HFFc6 (cell line): Measurements from ENCODE around the gene HAVCR1. TPM values are rescaled to one million over a fixed set of nuclear protein-coding genes. Genes with fewer than 3 reads are reported as not detected.
"Not testable (repeated sequence)": the region's sequence is repeated elsewhere in the genome, so short reads cannot be mapped to it uniquely, and the experiment has no call there.

ENCODE experiments used
- DNase-seq: peaks from one replicate; pipeline ENCODE4 v3.0.0-alpha.2; 2018
- H3K27ac Mint-ChIP-seq: 2 replicates; pipeline ENCODE4 v1.8.0; 2020; ENCODE audit warnings: mild to moderate bottlenecking, mixed read lengths
- H3K27me3 Mint-ChIP-seq: 2 replicates; pipeline ENCODE4 v1.8.0; 2021; ENCODE audit warnings: mild to moderate bottlenecking, moderate library complexity, mixed read lengths; ENCODE audit not compliant: insufficient read depth
- H3K36me3 Mint-ChIP-seq: 2 replicates; pipeline ENCODE4 v1.8.0; 2021; ENCODE audit warnings: low read depth, mixed read lengths
- H3K4me1 Mint-ChIP-seq: 2 replicates; pipeline ENCODE4 v1.8.0; 2020; ENCODE audit warnings: low read depth, mixed read lengths
- H3K4me3 Mint-ChIP-seq: 2 replicates; pipeline ENCODE4 v1.8.0; 2020; ENCODE audit warnings: mild to moderate bottlenecking, moderate library complexity, mixed read lengths
- H3K9me3 Mint-ChIP-seq: 2 replicates; pipeline ENCODE4 v1.8.0; 2020; ENCODE audit warnings: mild to moderate bottlenecking, mixed read lengths
- total RNA-seq, 6 experiments: library from RNA; stranded (reverse); fragmentation: NEBNext Ultra II Directional; extraction: Animal tissue kit (Norgen Biotek cat#: 25700); gene quantifications; 2 replicates in 1 of 6; 3 replicates in 5 of 6; pipeline ENCODE4 v1.2.3, GENCODE V29; 2021
- TF ChIP-seq, protein P1 (sequence below): fragments of 200-600 bp; sonication (generic); IDR thresholded peaks from 2 replicates; pipeline ENCODE4 v1.5.0; 2021; ENCODE audit warnings: antibody characterized with exemption, mild to moderate bottlenecking

The HAVCR1 gene
- total RNA-seq, 6 experiments from 2014 or later = not detected

DNA sequence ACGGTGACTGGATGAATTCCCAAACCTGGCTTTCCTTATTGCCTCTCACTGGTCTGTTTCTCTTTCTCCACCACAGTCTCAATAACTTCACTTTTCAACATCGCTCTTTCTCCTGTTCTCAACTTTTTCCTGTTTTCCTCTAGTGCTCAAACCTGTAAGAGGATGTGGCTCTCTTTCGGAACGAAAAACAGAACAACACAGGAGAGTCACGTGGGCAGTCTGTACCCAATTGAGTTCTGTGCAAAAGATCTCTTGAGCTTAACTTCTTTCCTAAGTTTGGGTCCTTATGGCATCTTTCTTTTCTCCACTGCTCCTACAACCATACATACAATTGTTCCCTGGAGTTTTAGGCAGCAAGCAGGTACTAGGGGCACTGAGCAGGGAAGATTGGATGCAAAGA lies 8.9 kb downstream of the HAVCR1 start:
- H3K4me3 Mint-ChIP-seq = peak overlapping the region; percentile 23
- 0 out of 2 replicates have a peak, but pooled peaks cover 4% of the 10 kb centered on the region for H3K4me1 Mint-ChIP-seq
- no peak overlapping the region for H3K27ac Mint-ChIP-seq
- TF ChIP-seq, protein P1, sequence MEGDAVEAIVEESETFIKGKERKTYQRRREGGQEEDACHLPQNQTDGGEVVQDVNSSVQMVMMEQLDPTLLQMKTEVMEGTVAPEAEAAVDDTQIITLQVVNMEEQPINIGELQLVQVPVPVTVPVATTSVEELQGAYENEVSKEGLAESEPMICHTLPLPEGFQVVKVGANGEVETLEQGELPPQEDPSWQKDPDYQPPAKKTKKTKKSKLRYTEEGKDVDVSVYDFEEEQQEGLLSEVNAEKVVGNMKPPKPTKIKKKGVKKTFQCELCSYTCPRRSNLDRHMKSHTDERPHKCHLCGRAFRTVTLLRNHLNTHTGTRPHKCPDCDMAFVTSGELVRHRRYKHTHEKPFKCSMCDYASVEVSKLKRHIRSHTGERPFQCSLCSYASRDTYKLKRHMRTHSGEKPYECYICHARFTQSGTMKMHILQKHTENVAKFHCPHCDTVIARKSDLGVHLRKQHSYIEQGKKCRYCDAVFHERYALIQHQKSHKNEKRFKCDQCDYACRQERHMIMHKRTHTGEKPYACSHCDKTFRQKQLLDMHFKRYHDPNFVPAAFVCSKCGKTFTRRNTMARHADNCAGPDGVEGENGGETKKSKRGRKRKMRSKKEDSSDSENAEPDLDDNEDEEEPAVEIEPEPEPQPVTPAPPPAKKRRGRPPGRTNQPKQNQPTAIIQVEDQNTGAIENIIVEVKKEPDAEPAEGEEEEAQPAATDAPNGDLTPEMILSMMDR = no peak
- H3K27me3 Mint-ChIP-seq = peaks cover 1% of the 10 kb centered on the region; the same call in 1 of the 2 replicates
- no peak for DNase-seq
- H3K36me3 Mint-ChIP-seq = no peaks in the 10 kb centered on the region
- peaks cover 12% of the 10 kb centered on the region for H3K9me3 Mint-ChIP-seq

DNA sequence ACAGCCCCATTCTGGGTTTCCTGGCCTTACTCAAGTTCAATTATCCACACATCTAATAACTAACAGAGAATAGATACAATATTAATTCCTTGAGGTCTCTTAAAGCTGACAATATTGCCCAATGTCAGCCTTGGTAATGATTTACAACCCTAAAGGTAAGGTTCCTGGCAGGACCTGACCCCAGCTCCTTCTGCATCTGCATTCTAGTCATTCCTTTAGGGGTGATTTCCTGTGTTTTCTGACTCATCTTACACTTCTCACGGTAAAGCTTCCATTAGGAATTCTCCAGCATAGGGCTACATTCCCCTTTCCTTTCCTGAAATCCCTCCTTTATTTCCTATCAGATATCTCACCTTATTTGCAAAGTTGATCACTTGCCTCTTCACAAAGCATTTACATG lies 9.3 kb downstream of the HAVCR1 start:
- no peak overlapping the region for H3K27ac Mint-ChIP-seq
- no peak for DNase-seq
- H3K4me1 Mint-ChIP-seq = 0 out of 2 replicates have a peak, but pooled peaks cover 4% of the 10 kb centered on the region
- TF ChIP-seq, protein P1 = no peak
- H3K27me3 Mint-ChIP-seq = peaks cover 1% of the 10 kb centered on the region; the same call in 1 of the 2 replicates
- no peaks in the 10 kb centered on the region for H3K36me3 Mint-ChIP-seq
- peaks cover 12% of the 10 kb centered on the region for H3K9me3 Mint-ChIP-seq
- peak overlapping the region; percentile 23 for H3K4me3 Mint-ChIP-seq

DNA sequence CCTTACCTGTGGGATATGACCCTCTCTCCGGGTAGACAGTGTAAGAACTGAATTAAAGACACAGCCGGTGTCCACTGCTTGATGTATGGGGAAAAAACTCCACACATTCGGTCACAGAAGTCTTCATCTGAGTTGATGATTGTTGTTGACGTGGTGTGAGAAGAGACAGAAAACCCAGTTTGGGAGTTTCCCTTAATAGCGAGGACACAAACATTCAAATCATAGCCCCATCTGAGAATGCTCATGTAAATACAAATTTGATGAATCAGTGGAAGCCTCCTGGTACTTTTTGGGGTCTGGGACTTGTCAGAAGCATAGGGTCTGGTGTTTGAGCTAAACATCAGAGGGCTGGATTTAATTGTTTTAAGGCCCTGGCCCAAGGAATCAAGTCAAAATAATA lies 11.0 kb downstream of the HAVCR1 start:
- Mint-ChIP-seq H3K4me3 (no peak overlapping the region), H3K4me1 (0 out of 2 replicates have a peak, but pooled peaks cover 4% of the 10 kb centered on the region), H3K36me3 (no peaks in the 10 kb centered on the region), H3K27me3 (peaks cover 1% of the 10 kb centered on the region; the same call in 1 of the 2 replicates), H3K27ac (no peak overlapping the region), H3K9me3 (peaks cover 12% of the 10 kb centered on the region)
- TF ChIP-seq, protein P1 = no peak
- DNase-seq = no peak

DNA sequence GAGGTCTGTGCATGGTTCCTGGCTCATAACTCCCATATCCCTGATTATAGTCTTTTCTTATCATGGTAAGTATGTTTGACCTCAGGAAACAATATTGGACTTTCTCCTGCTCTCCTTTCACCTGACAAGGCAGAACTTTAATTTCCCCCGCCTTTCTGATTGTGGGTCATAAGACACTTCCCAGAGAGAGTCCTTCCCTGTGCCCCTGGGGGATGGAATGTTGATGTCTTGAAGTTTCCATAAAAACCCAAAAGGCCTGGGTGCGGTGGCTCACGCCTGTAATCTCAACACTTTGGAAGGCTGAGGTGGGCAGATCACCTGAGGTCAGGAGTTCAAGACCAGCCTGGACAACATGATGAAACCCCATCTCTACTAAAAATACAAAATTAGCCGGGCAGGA lies 11.9 kb downstream of the HAVCR1 start:
- not testable (repeated sequence) for H3K27ac Mint-ChIP-seq, H3K4me3 Mint-ChIP-seq, H3K36me3 Mint-ChIP-seq, DNase-seq, H3K9me3 Mint-ChIP-seq, H3K4me1 Mint-ChIP-seq, H3K27me3 Mint-ChIP-seq

DNA sequence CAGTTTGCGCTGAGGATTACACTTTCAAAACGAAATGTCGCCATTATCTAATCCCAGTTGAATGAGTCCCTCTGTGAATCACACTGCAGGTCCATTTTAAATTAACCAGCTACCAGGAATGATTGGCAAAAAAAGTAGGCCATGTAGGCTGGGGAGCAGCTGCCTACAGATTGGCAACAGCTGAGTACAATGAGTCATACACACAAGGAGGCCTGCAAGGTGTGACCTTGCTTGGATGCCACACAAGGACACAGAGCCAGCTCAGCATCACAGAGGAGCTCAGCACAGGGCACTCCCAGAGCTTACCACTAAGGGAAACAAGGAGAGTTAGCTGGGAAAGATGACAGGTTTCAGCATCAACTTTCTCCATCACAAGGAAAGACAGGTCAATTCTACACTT lies 12.9 kb downstream of the HAVCR1 start:
- Mint-ChIP-seq H3K27ac (no peak overlapping the region), H3K9me3 (peaks cover 5% of the 10 kb centered on the region), H3K36me3 (no peaks in the 10 kb centered on the region), H3K27me3 (peaks cover 1% of the 10 kb centered on the region; the same call in 1 of the 2 replicates), H3K4me3 (no peak overlapping the region), H3K4me1 (0 out of 2 replicates have a peak, but pooled peaks cover 4% of the 10 kb centered on the region)
- DNase-seq = no peak
- TF ChIP-seq, protein P1 = no peak

DNA sequence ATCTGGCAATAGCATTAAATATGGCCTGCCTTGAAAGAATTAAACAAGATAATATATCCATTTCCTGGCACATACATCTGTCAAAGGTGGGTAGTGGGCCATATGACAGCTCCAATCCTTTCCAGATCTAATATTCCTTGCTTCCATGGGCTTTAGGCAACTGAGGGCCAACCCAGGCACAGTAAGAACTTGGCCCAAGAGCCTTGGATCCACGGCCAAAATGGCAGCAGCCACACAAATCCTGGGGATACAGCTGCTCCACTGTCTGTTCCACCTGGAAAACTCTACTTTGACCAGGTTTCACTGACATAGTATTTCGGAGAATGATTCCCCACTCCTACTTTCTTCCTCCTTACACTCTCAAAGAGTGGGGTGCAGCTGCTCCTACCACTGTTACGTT lies 13.3 kb downstream of the HAVCR1 start:
- peaks cover 1% of the 10 kb centered on the region; the same call in 1 of the 2 replicates for H3K27me3 Mint-ChIP-seq
- H3K4me3 Mint-ChIP-seq = no peak overlapping the region
- H3K27ac Mint-ChIP-seq = no peak overlapping the region
- no peaks in the 10 kb centered on the region for H3K36me3 Mint-ChIP-seq
- no peak for DNase-seq
- TF ChIP-seq, protein P1 = no peak
- 0 out of 2 replicates have a peak, but pooled peaks cover 4% of the 10 kb centered on the region for H3K4me1 Mint-ChIP-seq
- H3K9me3 Mint-ChIP-seq = peaks cover 5% of the 10 kb centered on the region
